K562 (cell line): ENCODE data around the gene METTL3. TPM values are rescaled to one million over a fixed set of nuclear protein-coding genes. Genes with fewer than 3 reads are reported as not detected.

ENCODE experiments used
- ARID1B ChIP-seq: fragments of 450-650 bp; IDR thresholded peaks from 2 replicates; pipeline ENCODE4 v1.6.1; 2016; ENCODE audit warnings: antibody characterized with exemption, mild to moderate bottlenecking, inconsistent platforms
- ASH1L ChIP-seq: fragments of 450-650 bp; IDR thresholded peaks from 2 replicates; pipeline ENCODE4 v1.6.1; 2018; ENCODE audit warnings: borderline replicate concordance, mild to moderate bottlenecking, low read depth; ENCODE audit not compliant: partially characterized antibody
- ATF7 ChIP-seq: fragments of 450-650 bp; IDR thresholded peaks from 2 replicates; pipeline ENCODE4 v1.7.1; 2014; ENCODE audit warnings: mild to moderate bottlenecking, moderate library complexity
- C11orf30 ChIP-seq: fragments of 450-650 bp; IDR thresholded peaks from 2 replicates; pipeline ENCODE4 v1.6.1; 2016; ENCODE audit warnings: low read depth, mild to moderate bottlenecking
- CREM ChIP-seq: IDR thresholded peaks from 2 replicates; pipeline ENCODE4 v1.6.1; 2014; ENCODE audit warnings: antibody characterized with exemption, low read depth
- DPF2 ChIP-seq: fragments of 450-650 bp; IDR thresholded peaks from 2 replicates; pipeline ENCODE4 v1.6.1; 2016
- EP300 ChIP-seq: IDR thresholded peaks from 2 replicates; pipeline ENCODE4 v1.6.1; 2012; ENCODE audit warnings: low read length, improper control_type of control experiment
- EP400 ChIP-seq: fragments of 450-650 bp; IDR thresholded peaks from 2 replicates; pipeline ENCODE4 v1.6.1; 2017; ENCODE audit warnings: antibody characterized with exemption, mild to moderate bottlenecking, moderate library complexity
- GATA2 ChIP-seq: sonication (generic); formaldehyde crosslinking; IDR thresholded peaks from 2 replicates; pipeline ENCODE4 v1.4.0; 2020; ENCODE audit warnings: mild to moderate bottlenecking, missing genetic modification reagents
- JUN ChIP-seq, 2 experiments: sonication (generic) in 1 of 2; formaldehyde crosslinking in 1 of 2; IDR thresholded peaks; 2 replicates each; pipeline versions ENCODE4 v1.6.1 to v1.8.0; 2012 to 2022; ENCODE audit warnings: borderline replicate concordance in 2 of 2, mild to moderate bottlenecking in 2 of 2, improper control_type of control experiment in 1 of 2, low read depth in 1 of 2, low read length in 1 of 2, missing genetic modification reagents in 1 of 2
- JUND ChIP-seq, 2 experiments: IDR thresholded peaks; 2 replicates in 1 of 2; 3 replicates in 1 of 2; pipeline ENCODE4 v1.6.1; 2011; ENCODE audit warnings: borderline replicate concordance in 2 of 2, low read depth in 2 of 2, low read length in 2 of 2, improper control_type of control experiment in 1 of 2, missing biosample characterization in 1 of 2, missing genetic modification characterization in 1 of 2, missing genetic modification reagents in 1 of 2
- MCM2 ChIP-seq: fragments of 450-650 bp; IDR thresholded peaks from 2 replicates; pipeline ENCODE4 v1.6.1; 2017; ENCODE audit warnings: low read depth, mild to moderate bottlenecking
- MYC ChIP-seq, 2 experiments: fragments of 250-450 bp in 1 of 2; sonication (Bioruptor Pico) in 1 of 2; IDR thresholded peaks; 2 replicates each; pipeline versions ENCODE4 v1.5.1 to v1.6.1; 2012 to 2021; ENCODE audit warnings: low read depth in 2 of 2, borderline replicate concordance in 1 of 2, improper control_type of control experiment in 1 of 2, low read length in 1 of 2, mild to moderate bottlenecking in 1 of 2, moderate library complexity in 1 of 2
- NBN ChIP-seq: fragments of 450-650 bp; IDR thresholded peaks from 2 replicates; pipeline ENCODE4 v1.6.1; 2016; ENCODE audit warnings: low read depth, mild to moderate bottlenecking
- NEUROD1 ChIP-seq: fragments of 150-350 bp; IDR thresholded peaks from 2 replicates; pipeline ENCODE4 v1.6.1; 2014; ENCODE audit warnings: borderline replicate concordance, low read length, low read depth; ENCODE audit not compliant: partially characterized antibody
- POLR2AphosphoS5 ChIP-seq: IDR thresholded peaks from 2 replicates; pipeline ENCODE4 v1.6.1; 2011; ENCODE audit warnings: mild to moderate bottlenecking, low read depth, low read length, moderate library complexity; ENCODE audit not compliant: control insufficient read depth, insufficient read depth
- PPARD ChIP-seq: fragments of 250-450 bp; sonication (Bioruptor Pico); IDR thresholded peaks from 2 replicates; pipeline ENCODE4 v1.8.0; 2022; ENCODE audit warnings: inconsistent platforms, mild to moderate bottlenecking, moderate library complexity
- RNF2 ChIP-seq: sonication (generic); IDR thresholded peaks from 2 replicates; pipeline ENCODE4 v1.6.1; 2016
- TARDBP ChIP-seq: fragments of 450-650 bp; IDR thresholded peaks from 2 replicates; pipeline ENCODE4 v1.6.1; 2016
- TRIM24 ChIP-seq, 2 experiments: fragments of 450-650 bp; IDR thresholded peaks; 2 replicates each; pipeline ENCODE4 v1.6.1; 2016
- YY1 ChIP-seq, 3 experiments: IDR thresholded peaks; 2 replicates each; pipeline ENCODE4 v1.6.1; 2011; ENCODE audit warnings: low read length in 2 of 3, mild to moderate bottlenecking in 2 of 3, moderate library complexity in 2 of 3, borderline replicate concordance in 1 of 3, control low read depth in 1 of 3, low read depth in 1 of 3; ENCODE audit not compliant: insufficient read depth in 3 of 3, insufficient replicate concordance in 2 of 3, control insufficient read depth in 1 of 3, insufficient read length in 1 of 3; ENCODE audit errors: extremely low read depth in 1 of 3
- ZNF75A ChIP-seq: fragments of 450-650 bp; formaldehyde crosslinking; IDR thresholded peaks from 2 replicates; pipeline ENCODE4 v1.4.0; 2020; ENCODE audit warnings: mild to moderate bottlenecking
- ZNF780A ChIP-seq: fragments of 250-450 bp; sonication (Bioruptor Pico); IDR thresholded peaks from 2 replicates; pipeline ENCODE4 v1.5.0; 2021; ENCODE audit warnings: mild to moderate bottlenecking
- polyA plus RNA-seq, 8 experiments: library from polyadenylated mRNA; depleted of rRNA in 4 of 8; stranded (reverse) in 5 of 8; unstranded in 3 of 8; fragments of >200 nt; fragmentation: Nextera tagmentation in 2 of 8; fragmentation: Illumina TruSeq in 1 of 8; extraction: Ambion mirVana in 2 of 8; extraction: Trizol in 1 of 8; gene quantifications; 2 replicates each; pipeline versions ENCODE4 v1.2.1 to v1.2.3, GENCODE V29; 2011 to 2014; ENCODE audit warnings: inconsistent platforms in 1 of 8, missing spikeins in 1 of 8
- total RNA-seq, 7 experiments: library from RNA; depleted of rRNA in 6 of 7; stranded (reverse); fragments of >200 nt in 6 of 7; fragmentation: Illumina TruSeq in 2 of 7; extraction: Trizol in 2 of 7; gene quantifications; 2 replicates each; pipeline versions ENCODE4 v1.2.1 to v1.2.3, GENCODE V29; 2011 to 2021; ENCODE audit warnings: low replicate concordance in 1 of 7
- TF ChIP-seq, protein P1 (sequence below): sonication (generic); IDR thresholded peaks from 2 replicates; pipeline ENCODE4 v1.6.1; 2016
- TF ChIP-seq, protein P2 (sequence below): fragments of 450-650 bp; IDR thresholded peaks from 2 replicates; pipeline ENCODE4 v1.6.1; 2014; ENCODE audit warnings: low read depth, mild to moderate bottlenecking, moderate library complexity, borderline replicate concordance

The METTL3 gene
- total and polyA plus RNA-seq, 9 of the 15 experiments (the other 6 are each of a cell fraction or from before 2014, with no cell fraction given), result 42.1 to 151 (median 65.7) TPM

DNA sequence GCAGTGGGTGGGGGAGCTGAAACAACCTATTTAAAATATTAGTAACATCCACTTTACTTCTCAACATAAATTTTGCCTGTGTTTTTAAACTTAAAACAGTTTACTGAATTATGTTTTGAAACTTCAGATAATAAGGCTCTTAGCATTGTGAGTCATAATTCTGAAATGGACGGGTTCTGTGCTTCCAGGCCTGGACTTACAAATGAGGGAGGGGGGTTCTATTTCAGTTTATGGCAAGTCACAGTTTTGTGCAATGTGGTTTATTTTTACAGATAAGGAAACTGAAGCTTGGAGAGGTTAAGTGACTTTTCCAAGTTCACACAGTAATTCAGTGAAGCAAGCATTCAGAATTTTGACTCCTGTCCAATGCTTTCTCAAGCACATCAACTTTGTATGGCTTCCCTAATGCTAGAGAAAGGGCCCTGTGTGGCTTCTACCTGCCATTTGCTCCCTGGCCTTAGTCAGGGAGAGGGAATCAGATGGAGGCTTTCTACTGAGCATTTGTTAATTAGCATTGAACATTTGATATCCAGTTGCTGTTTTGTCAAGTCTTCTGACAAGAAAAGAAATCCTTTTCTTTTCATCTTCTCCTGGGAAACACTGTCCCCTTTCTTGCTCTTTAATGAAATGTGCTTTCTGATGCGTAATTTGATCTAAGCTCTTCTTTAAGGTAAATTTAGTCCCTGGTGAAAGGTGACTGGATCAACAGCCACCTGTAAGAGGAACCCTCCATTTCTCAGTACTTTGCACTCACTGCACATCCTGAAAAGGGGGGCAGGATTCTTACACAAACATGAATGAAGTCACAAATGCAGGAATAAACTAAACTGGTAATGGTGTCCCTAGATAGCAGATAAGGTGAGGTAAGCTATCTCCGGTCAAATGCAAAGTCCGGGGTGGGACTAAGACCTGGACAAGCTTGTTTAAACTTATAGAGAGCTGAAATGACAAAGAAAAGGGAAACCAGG is 17.5 kb upstream of the METTL3 start (continued):
- TF ChIP-seq NBN (0 out of 2 replicates have a peak, but pooled peaks have one; percentile 23), ASH1L (no peak), DPF2 (peak; percentile 44; the same call in 1 of the 2 replicates), ARID1B (peak; percentile 39), EP300 (peak; percentile 66; the same call in 1 of the 2 replicates), JUND (IDR thresholded peaks at IDR 0.05; ENCODE audit: borderline replicate concordance, low read depth, low read length) (peak; percentile 75), JUND (tag; IDR thresholded peaks at IDR 0.05; ENCODE audit: borderline replicate concordance, low read depth, low read length) (peak; percentile 63; the same call in 2 of the 3 replicates), TRIM24 (IDR thresholded peaks at IDR 0.05) (peak in 1 of 2 experiments; percentile 16; a peak in 1 of 4 replicates), CREM (peak; percentile 51), ZNF75A (CRISPR knock-in tag) (no peak), PPARD (CRISPR knock-in tag) (no peak), MYC (IDR thresholded peaks at IDR 0.05; ENCODE audit: low read depth, low read length) (0 out of 2 replicates have a peak, but pooled peaks have one; percentile 17), MYC (CRISPR knock-in tag; IDR thresholded peaks at IDR 0.05; ENCODE audit: borderline replicate concordance, low read depth) (no peak), GATA2 (CRISPR knock-in tag) (peak; percentile 66), ZNF780A (CRISPR knock-in tag) (no peak), MCM2 (no peak), EP400 (no peak; the same call in 1 of the 2 replicates), ATF7 (peak; percentile 73), RNF2 (peak; percentile 38; the same call in 1 of the 2 replicates), YY1 (IDR thresholded peaks at IDR 0.05; ENCODE audit: borderline replicate concordance in 1 of 3, control insufficient read depth in 1 of 3, extremely low read depth in 1 of 3, insufficient read depth in 3 of 3, insufficient read length in 1 of 3, insufficient replicate concordance in 2 of 3, low read depth in 1 of 3, low read length in 2 of 3) (peak in 1 of 3 experiments; percentile 44), POLR2AphosphoS5 (peak; percentile 20; the same call in 1 of the 2 replicates), C11orf30 (peak; percentile 21; the same call in 1 of the 2 replicates), TARDBP (no peak), NEUROD1 (peak; percentile 61), JUN (IDR thresholded peaks at IDR 0.05; ENCODE audit: borderline replicate concordance, low read depth, low read length) (peak; percentile 78), JUN (CRISPR knock-in tag; IDR thresholded peaks at IDR 0.05; ENCODE audit: borderline replicate concordance) (no peak)
- TF ChIP-seq, protein P1, sequence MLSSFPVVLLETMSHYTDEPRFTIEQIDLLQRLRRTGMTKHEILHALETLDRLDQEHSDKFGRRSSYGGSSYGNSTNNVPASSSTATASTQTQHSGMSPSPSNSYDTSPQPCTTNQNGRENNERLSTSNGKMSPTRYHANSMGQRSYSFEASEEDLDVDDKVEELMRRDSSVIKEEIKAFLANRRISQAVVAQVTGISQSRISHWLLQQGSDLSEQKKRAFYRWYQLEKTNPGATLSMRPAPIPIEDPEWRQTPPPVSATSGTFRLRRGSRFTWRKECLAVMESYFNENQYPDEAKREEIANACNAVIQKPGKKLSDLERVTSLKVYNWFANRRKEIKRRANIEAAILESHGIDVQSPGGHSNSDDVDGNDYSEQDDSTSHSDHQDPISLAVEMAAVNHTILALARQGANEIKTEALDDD, result peak; percentile 75
- TF ChIP-seq, protein P2, sequence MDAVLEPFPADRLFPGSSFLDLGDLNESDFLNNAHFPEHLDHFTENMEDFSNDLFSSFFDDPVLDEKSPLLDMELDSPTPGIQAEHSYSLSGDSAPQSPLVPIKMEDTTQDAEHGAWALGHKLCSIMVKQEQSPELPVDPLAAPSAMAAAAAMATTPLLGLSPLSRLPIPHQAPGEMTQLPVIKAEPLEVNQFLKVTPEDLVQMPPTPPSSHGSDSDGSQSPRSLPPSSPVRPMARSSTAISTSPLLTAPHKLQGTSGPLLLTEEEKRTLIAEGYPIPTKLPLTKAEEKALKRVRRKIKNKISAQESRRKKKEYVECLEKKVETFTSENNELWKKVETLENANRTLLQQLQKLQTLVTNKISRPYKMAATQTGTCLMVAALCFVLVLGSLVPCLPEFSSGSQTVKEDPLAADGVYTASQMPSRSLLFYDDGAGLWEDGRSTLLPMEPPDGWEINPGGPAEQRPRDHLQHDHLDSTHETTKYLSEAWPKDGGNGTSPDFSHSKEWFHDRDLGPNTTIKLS, result peak; percentile 62; the same call in 1 of the 2 replicates
